GM18951 (cell line): ENCODE data around the gene FNDC5.
"Not testable (repeated sequence)": the region's sequence is repeated elsewhere in the genome, so short reads cannot be mapped to it uniquely, and the experiment has no call there.

Experiments used
- POLR2A ChIP-seq: IDR thresholded peaks from 4 replicates; pipeline ENCODE4 v1.6.1; 2011; ENCODE audit warnings: mild to moderate bottlenecking; ENCODE audit not compliant: insufficient read length, insufficient read depth; ENCODE audit errors: extremely low read depth
- in situ Hi-C: fragments of 300-500 bp; cut with MboI; formaldehyde crosslinking; loops from one replicate; pipeline ENCODE4 v1.12.0; 2022; ENCODE audit warnings: low sequenced_read_pairs, mixed read lengths, inconsistent platforms; ENCODE audit not compliant: unreplicated experiment

The FNDC5 gene

GRCh38 chr1:32870615-32871363 is at the start of gene FNDC5:
FNDC5 (minus strand) TSS chr1:32870912.
- no peak for TF ChIP-seq POLR2A
- in situ Hi-C loops: no loop called here

- TF ChIP-seq POLR2A: no peak
- in situ Hi-C loops: no loop called here
These were observed 49.4 kb upstream of the FNDC5 start for GRCh38 chr1:32919811-32920733.

- no peak for TF ChIP-seq POLR2A
- in situ Hi-C loops: no loop called here
These were observed 47.5 kb upstream of the FNDC5 start for GRCh38 chr1:32918179-32918578.

- in situ Hi-C loops: no loop called here
- TF ChIP-seq POLR2A: no peak
These were observed 46.8 kb upstream of the FNDC5 start for GRCh38 chr1:32917521-32917920.

GRCh38 chr1:32915766-32916706 is 45.3 kb upstream of the FNDC5 start:
- TF ChIP-seq POLR2A: no peak
- in situ Hi-C loops: no loop called here

- no peak for TF ChIP-seq POLR2A
- in situ Hi-C loops: no loop called here
These were observed 39.6 kb upstream of the FNDC5 start for GRCh38 chr1:32910319-32910718.

GRCh38 chr1:32907435-32907834 is 36.7 kb upstream of the FNDC5 start:
- in situ Hi-C loops: no loop called here
- TF ChIP-seq POLR2A: no peak

- TF ChIP-seq POLR2A: no peak
- in situ Hi-C loops: no loop called here
These were observed 35.9 kb upstream of the FNDC5 start for GRCh38 chr1:32906654-32907053.

- in situ Hi-C loops: not testable (repeated sequence)
These were observed 34.9 kb upstream of the FNDC5 start for GRCh38 chr1:32905588-32905987.

GRCh38 chr1:32904797-32905196 is 34.1 kb upstream of the FNDC5 start:
- no peak for TF ChIP-seq POLR2A
- in situ Hi-C loops: no loop called here

- no peak for TF ChIP-seq POLR2A
- in situ Hi-C loops: no loop called here
These were observed 33.5 kb upstream of the FNDC5 start for GRCh38 chr1:32903991-32904785.

- TF ChIP-seq POLR2A: no peak
- in situ Hi-C loops: no loop called here
These were observed 31.8 kb upstream of the FNDC5 start for GRCh38 chr1:32902535-32902920.
